ENCODE measurements around the gene KIAA0930.
A peak's percentile ranks its signal among the peaks of the same experiment; 100 is the strongest.

The KIAA0930 gene

GRCh38 chr22:45172881-45173585 is 67.7 kb downstream of the KIAA0930 start:
- no peak for DNase-seq (ENCODE audit: low read depth)

GRCh38 chr22:45171830-45172229 is 68.9 kb downstream of the KIAA0930 start:
- no peak for DNase-seq (ENCODE audit: low read depth)

DNA sequence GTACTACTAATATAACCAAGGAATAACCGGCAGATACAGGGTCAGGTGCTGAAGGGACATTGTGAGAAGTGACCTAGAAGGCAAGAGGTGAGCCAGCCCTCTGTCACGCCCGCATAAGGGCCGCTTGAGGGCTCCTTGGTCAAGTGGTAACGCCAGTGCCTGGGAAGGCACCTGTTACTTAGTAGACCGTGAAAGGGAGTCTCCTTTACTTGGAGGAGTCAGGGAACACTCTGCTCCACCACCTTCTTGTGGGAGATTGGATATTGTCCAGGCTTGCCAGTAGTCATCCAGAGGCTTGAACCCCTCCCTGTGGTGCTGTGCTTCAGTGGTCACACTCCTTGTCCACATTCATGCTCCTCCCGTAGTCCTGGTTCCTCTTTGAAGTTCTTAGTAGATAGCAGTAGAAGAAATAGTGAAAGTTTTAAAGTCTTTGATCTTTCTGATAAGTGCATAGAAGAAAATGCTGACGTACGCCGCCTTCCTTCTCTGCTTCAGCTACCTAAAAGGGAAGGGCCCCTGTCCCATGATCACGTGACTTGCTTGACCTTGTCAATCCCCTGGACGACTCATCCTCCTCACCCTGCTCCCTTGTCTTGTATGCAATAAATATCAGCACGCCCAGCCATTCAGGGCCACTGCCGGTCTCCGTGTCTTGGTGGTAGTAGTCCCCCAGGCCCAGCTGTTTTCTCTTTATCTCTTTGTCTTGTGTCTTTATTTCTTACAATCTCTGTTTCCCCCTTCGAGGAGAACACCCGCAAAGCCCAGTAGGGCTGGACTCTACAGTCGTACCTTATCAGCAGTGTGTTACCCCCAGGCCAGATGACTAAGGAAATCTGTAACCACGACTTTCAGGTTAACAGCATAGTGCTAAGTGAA is 70.9 kb downstream of the KIAA0930 start:
- no peak for DNase-seq (ENCODE audit: low read depth)

GRCh38 chr22:45166932-45167331 is 73.8 kb downstream of the KIAA0930 start:
- no peak for DNase-seq (ENCODE audit: low read depth)

- DNase-seq (ENCODE audit: low read depth) = no peak
These were observed 76.2 kb downstream of the KIAA0930 start for GRCh38 chr22:45164270-45165088.

DNA sequence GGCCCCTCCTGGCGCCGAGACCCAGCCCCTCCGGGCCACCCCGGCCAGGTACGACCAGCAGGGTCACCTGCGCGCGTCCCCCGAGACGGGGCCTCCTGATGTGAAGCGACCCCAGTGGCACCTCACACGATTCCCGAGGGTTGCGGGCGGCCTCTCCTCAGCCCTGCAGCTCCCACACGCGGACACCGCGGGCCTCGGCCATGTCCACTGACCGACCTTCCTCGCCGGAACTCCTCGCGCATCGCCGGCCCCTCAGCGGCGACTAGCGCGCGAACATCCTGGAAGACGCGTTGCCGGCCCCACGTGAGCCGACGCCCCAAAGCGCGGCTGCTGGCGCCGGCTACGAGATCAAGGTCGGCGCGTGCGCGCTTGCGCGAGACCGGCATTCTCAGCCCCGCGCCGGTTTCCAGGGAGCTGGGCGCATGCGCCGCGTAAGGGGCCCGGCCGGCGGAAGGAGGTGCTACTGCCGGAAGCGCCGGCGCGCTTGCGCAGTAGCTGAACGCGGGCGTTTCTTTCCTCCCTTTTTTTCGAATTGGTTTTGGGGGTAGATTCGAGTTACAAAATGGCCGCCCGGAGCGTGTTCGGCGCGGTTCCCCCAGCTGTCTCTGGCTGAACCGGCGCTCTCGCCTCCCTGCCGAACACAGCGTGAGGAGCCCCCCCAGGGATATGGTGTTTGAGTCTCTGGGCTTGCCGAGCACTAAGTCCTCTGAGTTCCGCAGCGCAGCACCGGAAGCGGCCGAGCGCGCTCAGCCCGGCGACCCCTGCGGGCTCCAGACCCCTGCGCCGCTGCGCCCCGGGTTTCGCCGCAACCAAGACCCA is 77.0 kb downstream of the KIAA0930 start, which contains the start of gene NUP50:
Gene NUP50 (plus strand): TSS at position 475 of the 819 bp plus-strand sequence. CDS start 4,253 bp downstream, outside the sequence.
- peak; percentile 93 for DNase-seq (ENCODE audit: low read depth)

GRCh38 chr22:45163099-45163450 is 77.6 kb downstream of the KIAA0930 start:
- no peak for DNase-seq (ENCODE audit: low read depth)

GRCh38 chr22:45162531-45162930 is 78.2 kb downstream of the KIAA0930 start:
- no peak for DNase-seq (ENCODE audit: low read depth)

DNA sequence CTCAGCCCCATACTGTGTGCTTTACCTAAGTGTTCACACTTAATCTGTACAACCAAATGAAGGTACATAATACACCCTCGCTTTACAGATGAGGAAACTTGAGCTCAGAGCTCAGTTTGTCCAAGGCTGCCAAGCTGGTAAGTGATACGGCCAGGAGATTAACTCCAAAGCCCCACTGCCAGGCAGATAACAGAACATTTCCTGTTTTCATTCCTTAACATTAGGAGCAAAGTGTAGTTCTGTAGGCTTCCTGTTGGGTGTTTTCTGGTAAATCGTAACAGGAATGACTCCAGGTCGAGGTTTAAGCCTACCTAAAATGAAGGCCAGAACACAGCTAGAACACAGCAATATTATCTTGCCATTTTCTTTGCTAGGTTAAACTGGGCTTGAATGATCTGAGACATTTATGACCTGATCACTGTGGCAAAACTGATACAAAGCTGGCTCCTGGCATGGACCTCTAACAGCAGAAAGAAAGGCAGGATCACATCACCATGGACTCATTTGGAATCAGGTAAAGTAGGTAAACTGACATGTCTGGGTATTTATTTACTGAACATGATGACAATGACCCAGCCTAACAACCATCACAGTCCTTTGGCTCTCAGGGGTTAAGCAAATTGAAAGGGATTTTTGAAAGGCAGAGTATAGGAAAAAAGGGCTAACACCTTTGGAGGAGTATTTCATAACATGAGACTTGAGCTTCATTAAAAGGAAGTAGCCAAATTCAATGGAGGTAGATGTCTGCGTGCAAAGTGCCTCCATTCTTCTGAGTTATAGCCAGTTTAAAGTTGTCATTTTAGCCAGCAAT is 80.8 kb downstream of the KIAA0930 start:
- DNase-seq (ENCODE audit: low read depth) = no peak

DNA sequence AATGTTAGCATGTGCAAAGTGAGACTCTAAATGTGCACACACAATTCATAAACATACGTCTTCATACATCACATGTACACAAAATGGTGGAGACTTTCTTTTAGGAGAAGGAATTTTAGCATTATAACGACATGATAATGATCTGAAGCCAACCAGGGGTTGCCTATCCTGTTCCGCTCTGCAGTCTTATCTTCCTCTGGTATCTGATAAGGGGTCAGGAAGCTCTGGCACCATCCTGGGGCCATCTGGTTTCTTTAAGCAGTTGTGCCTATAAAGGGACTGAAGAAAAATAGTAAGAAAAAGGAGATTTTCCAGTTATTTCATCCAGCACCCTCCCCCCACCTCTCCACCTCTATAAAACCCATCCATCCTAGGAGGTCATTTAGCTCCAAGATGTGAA is 82.8 kb downstream of the KIAA0930 start:
- DNase-seq (ENCODE audit: low read depth) = no peak

- no peak for DNase-seq (ENCODE audit: low read depth)
These were observed 85.4 kb downstream of the KIAA0930 start for GRCh38 chr22:45155050-45155840.

- DNase-seq (ENCODE audit: low read depth) = no peak
These were observed 86.3 kb downstream of the KIAA0930 start for GRCh38 chr22:45154383-45154782.

GRCh38 chr22:45151503-45151902 is 89.2 kb downstream of the KIAA0930 start:
- DNase-seq (ENCODE audit: low read depth) = no peak

- DNase-seq (ENCODE audit: low read depth) = no peak
These were observed 90.6 kb downstream of the KIAA0930 start for GRCh38 chr22:45150139-45150538.

GRCh38 chr22:45149671-45150070 is 91.0 kb downstream of the KIAA0930 start:
- DNase-seq (ENCODE audit: low read depth) = no peak

GRCh38 chr22:45144916-45145315 is 95.8 kb downstream of the KIAA0930 start:
- no peak for DNase-seq (ENCODE audit: low read depth)

- DNase-seq (ENCODE audit: low read depth) = no peak
These were observed 98.3 kb downstream of the KIAA0930 start for GRCh38 chr22:45142376-45142775.
